ENCODE data around the gene ZNF766.

ZNF766 gene

DNA sequence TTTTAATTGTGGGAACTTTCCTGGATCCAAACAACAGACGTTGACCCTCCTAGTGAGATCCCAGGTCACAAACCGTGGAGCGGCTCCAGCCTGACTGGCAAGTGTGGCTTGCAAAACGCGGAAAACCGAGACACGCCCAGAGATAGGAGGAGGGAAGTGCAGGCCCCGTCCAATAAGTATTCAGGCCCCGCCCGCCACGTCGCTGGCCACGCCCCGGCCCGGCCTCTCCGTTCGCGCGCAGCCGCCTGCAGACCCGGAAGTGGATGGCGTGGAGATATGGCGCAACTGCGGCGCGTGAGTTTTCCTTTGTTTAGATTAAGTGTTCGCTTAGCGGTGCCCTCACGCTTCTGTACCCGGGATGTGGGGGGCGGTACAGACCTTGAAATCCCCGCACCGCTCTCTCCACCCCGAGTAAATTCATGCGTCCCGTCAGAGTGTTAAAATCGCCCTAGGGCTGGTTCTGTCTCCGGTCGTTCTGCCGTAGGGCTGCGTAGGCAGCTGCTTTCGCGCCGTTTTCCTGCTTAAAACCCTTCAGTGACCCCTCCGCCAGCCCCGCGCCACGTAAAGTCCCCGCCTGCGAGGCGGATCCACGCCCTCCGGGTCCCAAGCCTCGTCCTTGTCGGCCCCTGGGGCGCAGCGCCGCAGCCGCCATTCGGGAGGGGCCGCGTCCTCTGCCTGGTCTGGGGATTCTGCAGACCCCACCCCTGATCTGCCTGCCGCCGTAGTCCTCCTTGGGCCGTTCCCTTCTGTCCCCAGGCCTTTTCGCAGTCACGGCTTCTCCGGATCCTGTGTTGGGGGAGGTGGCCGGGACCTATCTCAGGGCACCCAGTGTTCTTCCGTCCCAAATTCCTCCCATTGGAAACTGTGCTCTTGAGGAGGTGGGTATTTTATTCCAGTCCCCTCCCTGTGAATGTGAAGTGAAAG lies at the start of gene ZNF766:
ZNF766 (plus strand) TSS at position 250 of the 924 bp plus-strand sequence; CDS start at position 277, 27 bp downstream.
- no peak for TF ChIP-seq JUND (IDR thresholded peaks at IDR 0.05; ENCODE audit: low read depth)
- in situ Hi-C loops (cut with HindIII; ENCODE audit: low pct_unique_long_range_greater_than_20kb, low sequenced_read_pairs) = no loop called here
- DNase-seq (ENCODE audit: low read depth in 1 of 2, low spot score in 1 of 2) = peak; percentile 64 to 95

GRCh38 chr19:52219611-52220010 lies 49.8 kb upstream of the ZNF766 start:
- no peak for TF ChIP-seq JUND (IDR thresholded peaks at IDR 0.05; ENCODE audit: low read depth)
- in situ Hi-C loops (cut with HindIII; ENCODE audit: low pct_unique_long_range_greater_than_20kb, low sequenced_read_pairs) = no loop called here
- DNase-seq (ENCODE audit: low read depth in 1 of 2, low spot score in 1 of 2) = no peak

DNA sequence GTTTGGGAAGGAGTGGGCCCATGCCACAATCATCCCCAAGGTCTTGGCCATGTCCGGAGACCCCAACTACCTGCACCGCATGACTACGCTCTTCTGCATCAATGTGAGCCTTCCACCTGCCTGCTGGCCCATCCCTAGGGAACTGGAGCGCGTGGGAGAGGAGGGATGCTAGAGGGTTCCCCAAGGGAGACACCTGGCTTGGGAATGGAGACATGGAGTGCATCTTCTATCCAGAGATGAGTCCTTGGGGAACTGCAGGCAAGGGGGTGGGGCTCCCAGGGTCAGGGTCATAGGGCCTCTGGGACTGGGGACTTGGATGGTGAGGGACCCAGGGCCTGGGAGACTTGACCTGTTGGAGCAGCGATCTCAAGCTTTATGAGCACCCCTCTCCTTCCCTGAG lies 48.4 kb upstream of the ZNF766 start:
- in situ Hi-C loops (cut with HindIII; ENCODE audit: low pct_unique_long_range_greater_than_20kb, low sequenced_read_pairs) = no loop called here
- TF ChIP-seq JUND (IDR thresholded peaks at IDR 0.05; ENCODE audit: low read depth) = no peak
- no peak for DNase-seq (ENCODE audit: low read depth in 1 of 2, low spot score in 1 of 2)

DNA sequence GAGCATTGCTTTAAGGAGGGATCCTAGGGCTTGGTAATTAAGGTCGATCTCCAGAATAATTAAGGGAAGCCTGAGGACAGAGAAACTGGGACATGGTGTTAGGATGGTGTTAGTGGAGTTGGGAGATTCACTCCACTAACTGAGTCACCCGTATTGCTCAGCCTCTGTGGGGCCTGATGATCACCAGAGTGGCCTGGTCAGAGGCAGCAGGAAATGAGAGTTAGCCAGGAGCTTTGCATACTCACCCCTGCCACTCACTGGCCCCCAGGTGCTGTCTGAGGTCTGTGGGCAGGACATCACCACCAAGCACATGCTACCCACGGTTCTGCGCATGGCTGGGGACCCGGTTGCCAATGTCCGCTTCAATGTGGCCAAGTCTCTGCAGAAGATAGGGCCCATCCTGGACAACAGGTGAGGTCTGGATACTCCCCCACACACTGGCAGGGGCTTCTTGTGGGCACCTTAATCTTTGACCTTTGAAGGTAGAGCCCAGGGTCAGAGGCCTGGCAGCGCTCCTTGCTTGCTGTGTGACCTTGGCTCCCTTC lies 47.5 kb upstream of the ZNF766 start:
- DNase-seq (ENCODE audit: low read depth in 1 of 2, low spot score in 1 of 2) = no peak
- TF ChIP-seq JUND (IDR thresholded peaks at IDR 0.05; ENCODE audit: low read depth) = no peak
- in situ Hi-C loops (cut with HindIII; ENCODE audit: low pct_unique_long_range_greater_than_20kb, low sequenced_read_pairs) = no loop called here

GRCh38 chr19:52224211-52224610 lies 45.2 kb upstream of the ZNF766 start:
- in situ Hi-C loops (cut with HindIII; ENCODE audit: low pct_unique_long_range_greater_than_20kb, low sequenced_read_pairs) = no loop called here
- no peak for TF ChIP-seq JUND (IDR thresholded peaks at IDR 0.05; ENCODE audit: low read depth)

DNA sequence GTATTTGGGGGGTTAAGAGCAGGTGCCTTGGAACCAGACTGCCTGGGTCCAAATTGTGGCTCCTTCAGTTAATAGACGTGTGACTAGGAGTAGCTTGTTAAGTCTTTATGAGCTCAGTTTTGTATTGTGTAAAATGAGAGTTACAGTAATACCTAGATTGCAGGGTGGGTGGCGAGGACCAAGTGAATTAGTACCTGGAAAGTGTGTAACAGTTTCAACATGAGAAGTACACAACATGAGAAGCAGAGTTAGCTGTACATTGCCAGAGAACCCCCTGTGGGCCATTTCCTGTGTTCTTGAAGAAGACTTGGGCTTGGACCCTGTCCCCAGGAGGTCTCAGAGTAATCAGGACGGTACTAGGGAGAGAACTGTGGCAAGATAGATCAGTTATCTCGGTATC lies 42.7 kb upstream of the ZNF766 start:
- TF ChIP-seq JUND (IDR thresholded peaks at IDR 0.05; ENCODE audit: low read depth) = no peak
- DNase-seq (ENCODE audit: low read depth in 1 of 2, low spot score in 1 of 2) = no peak
- in situ Hi-C loops (cut with HindIII; ENCODE audit: low pct_unique_long_range_greater_than_20kb, low sequenced_read_pairs) = no loop called here

More at GRCh38 chr19:52224211-52224610, 45.2 kb upstream of the ZNF766 start:
- DNase-seq (ENCODE audit: low read depth in 1 of 2, low spot score in 1 of 2) = no peak

- no peak for TF ChIP-seq JUND (IDR thresholded peaks at IDR 0.05; ENCODE audit: low read depth)
- in situ Hi-C loops (cut with HindIII; ENCODE audit: low pct_unique_long_range_greater_than_20kb, low sequenced_read_pairs) = no loop called here
- no peak for DNase-seq (ENCODE audit: low read depth in 1 of 2, low spot score in 1 of 2)
Measured at GRCh38 chr19:52227196-52227940, 42.0 kb upstream of the ZNF766 start.

DNA sequence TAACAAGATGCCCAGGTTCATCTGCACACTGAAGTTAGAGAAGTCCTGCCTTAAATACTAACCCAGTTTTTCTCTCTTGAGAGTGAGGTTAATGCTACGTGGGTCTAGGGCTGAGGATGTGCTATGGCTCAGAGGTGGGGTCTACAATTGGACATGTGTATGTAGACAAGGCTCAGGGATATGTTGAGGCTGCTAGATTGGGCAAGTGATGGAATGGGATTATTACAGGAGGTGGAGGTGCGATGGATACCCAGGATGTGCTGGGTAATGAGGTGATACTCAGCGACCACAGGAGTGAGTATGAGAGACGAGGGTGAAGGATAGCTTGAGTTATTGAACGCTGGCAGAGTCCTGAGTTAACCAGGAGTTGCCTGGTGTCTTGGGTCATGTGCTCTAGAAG lies 41.4 kb upstream of the ZNF766 start:
- in situ Hi-C loops (cut with HindIII; ENCODE audit: low pct_unique_long_range_greater_than_20kb, low sequenced_read_pairs) = no loop called here
- TF ChIP-seq JUND (IDR thresholded peaks at IDR 0.05; ENCODE audit: low read depth) = no peak
- DNase-seq (ENCODE audit: low read depth in 1 of 2, low spot score in 1 of 2) = no peak

GRCh38 chr19:52229524-52229923 lies 39.9 kb upstream of the ZNF766 start:
- DNase-seq (ENCODE audit: low read depth in 1 of 2, low spot score in 1 of 2) = no peak
- in situ Hi-C loops (cut with HindIII; ENCODE audit: low pct_unique_long_range_greater_than_20kb, low sequenced_read_pairs) = no loop called here
- TF ChIP-seq JUND (IDR thresholded peaks at IDR 0.05; ENCODE audit: low read depth) = no peak

- no peak for TF ChIP-seq JUND (IDR thresholded peaks at IDR 0.05; ENCODE audit: low read depth)
Measured at GRCh38 chr19:52230685-52231084, 38.7 kb upstream of the ZNF766 start.

GRCh38 chr19:52231154-52231910 lies 38.1 kb upstream of the ZNF766 start:
- DNase-seq (ENCODE audit: low read depth in 1 of 2, low spot score in 1 of 2) = no peak
- in situ Hi-C loops (cut with HindIII; ENCODE audit: low pct_unique_long_range_greater_than_20kb, low sequenced_read_pairs) = no loop called here

More at GRCh38 chr19:52230685-52231084, 38.7 kb upstream of the ZNF766 start:
- no peak for DNase-seq (ENCODE audit: low read depth in 1 of 2, low spot score in 1 of 2)
- in situ Hi-C loops (cut with HindIII; ENCODE audit: low pct_unique_long_range_greater_than_20kb, low sequenced_read_pairs) = no loop called here

DNA sequence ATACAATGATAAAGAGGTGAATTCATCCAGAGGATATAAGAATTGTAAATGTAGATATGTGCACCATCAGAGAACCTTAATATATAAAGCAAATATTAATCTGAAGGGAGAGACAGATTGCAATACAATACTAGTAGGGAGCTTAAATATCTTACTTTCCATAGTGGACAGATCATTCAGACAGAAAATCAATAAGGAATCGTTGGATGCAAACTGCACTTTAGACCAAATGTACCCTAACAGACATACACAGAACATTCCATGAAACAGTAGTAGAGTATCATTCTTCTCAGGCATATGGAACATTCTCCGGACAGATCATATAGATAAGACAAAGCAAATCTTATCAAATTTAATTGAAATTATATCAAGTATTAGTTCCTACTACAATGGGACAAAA lies 35.0 kb upstream of the ZNF766 start:
- DNase-seq (ENCODE audit: low read depth in 1 of 2, low spot score in 1 of 2) = no peak
- TF ChIP-seq JUND (IDR thresholded peaks at IDR 0.05; ENCODE audit: low read depth) = no peak
- in situ Hi-C loops (cut with HindIII; ENCODE audit: low pct_unique_long_range_greater_than_20kb, low sequenced_read_pairs) = no loop called here

More at GRCh38 chr19:52231154-52231910, 38.1 kb upstream of the ZNF766 start:
- no peak for TF ChIP-seq JUND (IDR thresholded peaks at IDR 0.05; ENCODE audit: low read depth)

Measured in T47D (cell line).